Stomach (tissue), 9 donors: Measurements from ENCODE around the gene C3orf22. TPM values are rescaled to one million over a fixed set of nuclear protein-coding genes. Genes with fewer than 3 reads are reported as not detected.
A peak's percentile ranks its signal among the peaks of the same experiment; 100 is the strongest.

ENCODE experiments used
- DNase-seq, 2 donors: peaks; one replicate each; pipeline versions ENCODE4 v3.0.0 to v3.0.0-alpha.2; 2013 to 2019
- H3K27ac ChIP-seq, 5 donors: fragments of 200-600 bp in 4 of 5; sonication (generic) in 4 of 5; one replicate each; pipeline ENCODE4 v1.5.1; 2013 to 2019; ENCODE audit warnings: mild to moderate bottlenecking in 1 of 5, moderate library complexity in 1 of 5
- H3K27me3 ChIP-seq, 3 donors: fragments of 200-600 bp; sonication (generic); one replicate each; pipeline ENCODE4 v1.5.1; 2017 to 2019; ENCODE audit warnings: mixed run types in 1 of 3
- H3K36me3 ChIP-seq, 4 donors: fragments of 200-600 bp; sonication (generic); 1 replicate in 3 of 4; 2 replicates in 1 of 4; pipeline ENCODE4 v1.5.1; 2016 to 2019
- H3K4me1 ChIP-seq, 4 donors: fragments of 200-600 bp; sonication (generic); one replicate each; pipeline ENCODE4 v1.5.1; 2016 to 2019
- H3K4me3 ChIP-seq, 4 donors: fragments of 200-600 bp; sonication (generic) in 3 of 4; one replicate each; pipeline ENCODE4 v1.5.1; 2016 to 2019; ENCODE audit warnings: mild to moderate bottlenecking in 1 of 4
- H3K9me3 ChIP-seq, 4 donors: fragments of 200-600 bp; sonication (generic); one replicate each; pipeline ENCODE4 v1.5.1; 2016 to 2019
- CTCF ChIP-seq, 7 experiments: fragments of 450-650 bp in 4 of 7; fragments of 200-600 bp in 3 of 7; sonication (generic) in 3 of 7; IDR thresholded peaks; one replicate each; pipeline ENCODE4 v1.5.1; 2016 to 2019; ENCODE audit warnings: antibody characterized with exemption in 7 of 7, control low read depth in 2 of 7, mild to moderate bottlenecking in 1 of 7
- EP300 ChIP-seq: sonication (generic); formaldehyde crosslinking; IDR thresholded peaks from one replicate; pipeline ENCODE4 v1.6.1; 2017; ENCODE audit warnings: antibody characterized with exemption
- POLR2A ChIP-seq, 4 donors: fragments of 450-650 bp; IDR thresholded peaks; one replicate each; pipeline ENCODE4 v1.6.1; 2016; ENCODE audit warnings: antibody characterized with exemption in 4 of 4, control low read depth in 2 of 4, mild to moderate bottlenecking in 1 of 4, moderate library complexity in 1 of 4
- POLR2AphosphoS5 ChIP-seq, 3 donors: sonication (generic); formaldehyde crosslinking; IDR thresholded peaks; one replicate each; pipeline ENCODE4 v1.6.1; 2016; ENCODE audit warnings: antibody characterized with exemption in 3 of 3
- WGBS, 5 donors: extraction: QIAGEN DNeasy Blood & Tissue Kit in 3 of 5; methylation state at CpG; one replicate each; pipeline versions ENCODE4 v1.1.5 to v1.1.7; 2013 to 2018; 5-methylcytosine and 5-hydroxymethylcytosine counted together
- intact Hi-C: fragments of 100-400 bp; cut with DNase I; formaldehyde crosslinking; loops from one replicate; pipeline ENCODE4 v1.15.1; 2023; ENCODE audit warnings: low total_unique reads
- polyA plus RNA-seq, 3 donors: library from polyadenylated mRNA; stranded (reverse); fragments of 200-250 nt; gene quantifications; one replicate each; pipeline ENCODE4 v1.2.3, GENCODE V29; 2013
- total RNA-seq, 5 donors: library from RNA; depleted of rRNA; stranded (reverse); fragments of >200 nt; gene quantifications; one replicate each; pipeline versions ENCODE4 v1.1.0 to v1.2.3, GENCODE V29; 2014 to 2016
- donor health status: healthy with polysubstance abuse.
- donor health status: Bipolar disorder and iron deficiency.
- donor health status: healthy.

Gene C3orf22
- total and polyA plus RNA-seq, 8 donors: not detected

GRCh38 chr3:126547721-126548120 is 11.0 kb downstream of the C3orf22 start:
- Histone ChIP-seq H3K4me3 (no peak overlapping the region), H3K27ac (no peak overlapping the region), H3K9me3 (no peaks in the 10 kb centered on the region), H3K27me3 (peaks cover 0 to 37% (median 1%) of the 10 kb centered on the region in 3 donors), H3K4me1 (no peaks in the 10 kb centered on the region), H3K36me3 (no peaks in the 10 kb centered on the region)
- TF ChIP-seq CTCF (IDR thresholded peaks at IDR 0.05) (no peak), POLR2AphosphoS5 (IDR thresholded peaks at IDR 0.05) (no peak), POLR2A (IDR thresholded peaks at IDR 0.05) (no peak), EP300 (no peak)
- intact Hi-C loops: no loop called here
- WGBS, 5 donors: 64 to 83% (median 78%) methylated on average over 1 of the region's 1 CpG
- DNase-seq: no peak

GRCh38 chr3:126546549-126547239 is 12.0 kb downstream of the C3orf22 start:
- peaks cover 0 to 6% (median 2%) of the 10 kb centered on the region in 4 donors for H3K4me1 ChIP-seq
- H3K27ac ChIP-seq: no peak overlapping the region
- H3K36me3 ChIP-seq: no peaks in the 10 kb centered on the region
- H3K9me3 ChIP-seq: peaks cover 0 to 5% (median 2%) of the 10 kb centered on the region in 4 donors
- H3K27me3 ChIP-seq: peaks cover 0 to 47% (median 12%) of the 10 kb centered on the region in 3 donors
- no peak for TF ChIP-seq EP300
- no peak for TF ChIP-seq POLR2AphosphoS5 (IDR thresholded peaks at IDR 0.05)
- TF ChIP-seq POLR2A (IDR thresholded peaks at IDR 0.05): no peak
- no peak overlapping the region for H3K4me3 ChIP-seq
- intact Hi-C loops: no loop called here
- 65 to 84% (median 76%) methylated on average over 8 of the region's 8 CpGs for WGBS, 5 donors
- DNase-seq: peak in 1 of 2 donors; percentile 14

GRCh38 chr3:126546013-126546412 is 12.7 kb downstream of the C3orf22 start:
- TF ChIP-seq POLR2A (IDR thresholded peaks at IDR 0.05) (no peak), EP300 (no peak), POLR2AphosphoS5 (IDR thresholded peaks at IDR 0.05) (no peak), CTCF (IDR thresholded peaks at IDR 0.05) (no peak)
- no peaks in the 10 kb centered on the region for H3K36me3 ChIP-seq
- no peak overlapping the region for H3K4me3 ChIP-seq
- intact Hi-C loops: no loop called here
- WGBS, 5 donors: 72 to 91% (median 90%) methylated on average over 3 to 6 of the region's 6 CpGs
- H3K9me3 ChIP-seq: peaks cover 0 to 6% (median 2%) of the 10 kb centered on the region in 4 donors
- DNase-seq: peak in 1 of 2 donors; percentile 20
- H3K4me1 ChIP-seq: peaks cover 0 to 13% (median 6%) of the 10 kb centered on the region in 4 donors
- H3K27ac ChIP-seq: no peak overlapping the region
- peaks cover 0 to 49% (median 15%) of the 10 kb centered on the region in 3 donors for H3K27me3 ChIP-seq

GRCh38 chr3:126545544-126545943 is 13.2 kb downstream of the C3orf22 start:
- DNase-seq: peak in 1 of 2 donors; percentile 17
- H3K4me1 ChIP-seq: peaks cover 0 to 16% (median 6%) of the 10 kb centered on the region in 4 donors
- H3K27ac ChIP-seq: no peak overlapping the region
- H3K36me3 ChIP-seq: no peaks in the 10 kb centered on the region
- 69 to 84% (median 78%) methylated on average over 5 of the region's 5 CpGs for whole genome bisulfite sequencing, 5 donors
- peaks cover 0 to 6% (median 2%) of the 10 kb centered on the region in 4 donors for H3K9me3 ChIP-seq
- intact Hi-C loops: no loop called here
- H3K27me3 ChIP-seq: peaks cover 0 to 49% (median 15%) of the 10 kb centered on the region in 3 donors
- no peak overlapping the region for H3K4me3 ChIP-seq
- TF ChIP-seq POLR2AphosphoS5 (IDR thresholded peaks at IDR 0.05) (no peak), EP300 (no peak), CTCF (IDR thresholded peaks at IDR 0.05) (no peak), POLR2A (IDR thresholded peaks at IDR 0.05) (no peak)
